SJSA1 (cell line): ENCODE measurements around the gene PRR11. TPM values are rescaled to one million over a fixed set of nuclear protein-coding genes. Genes with fewer than 3 reads are reported as not detected.
A peak's percentile ranks its signal among the peaks of the same experiment; 100 is the strongest.

Source experiments
- DNase-seq, 2 experiments: peaks; one replicate each; pipeline ENCODE4 v3.0.0-alpha.2; 2015 to 2020; ENCODE audit warnings: low spot score in 2 of 2, low read depth in 1 of 2
- H3K27ac ChIP-seq: fragments of 250-450 bp; sonication (Bioruptor Pico); 2 replicates; pipeline ENCODE4 v1.5.1; 2020; ENCODE audit warnings: mild to moderate bottlenecking, moderate library complexity
- H3K27me3 ChIP-seq: fragments of 250-450 bp; sonication (Bioruptor Pico); replicated peaks from 2 replicates; pipeline ENCODE4 v1.5.1; 2020; ENCODE audit warnings: mild to moderate bottlenecking, moderate library complexity
- H3K36me3 ChIP-seq: fragments of 250-450 bp; sonication (Bioruptor Pico); 2 replicates; pipeline ENCODE4 v1.5.1; 2020; ENCODE audit warnings: mild to moderate bottlenecking
- H3K4me1 ChIP-seq: fragments of 250-450 bp; sonication (Bioruptor Pico); replicated peaks from 2 replicates; pipeline ENCODE4 v1.6.1; 2021; ENCODE audit warnings: mild to moderate bottlenecking
- H3K4me3 ChIP-seq: fragments of 250-450 bp; sonication (Bioruptor Pico); 2 replicates; pipeline ENCODE4 v1.5.1; 2020; ENCODE audit warnings: mild to moderate bottlenecking
- H3K9me3 ChIP-seq: fragments of 250-450 bp; sonication (Bioruptor Pico); replicated peaks from 2 replicates; pipeline ENCODE4 v1.5.1; 2020; ENCODE audit warnings: mild to moderate bottlenecking
- total RNA-seq: library from RNA; depleted of rRNA; stranded (reverse); fragments of >200 nt; shearing (Covaris generic); gene quantifications from 2 replicates; pipeline ENCODE4 v1.2.3, GENCODE V29; 2014; rRNA removed

Gene PRR11
- total RNA-seq: 40.6 and 51.2 TPM in 2 replicates

DNA sequence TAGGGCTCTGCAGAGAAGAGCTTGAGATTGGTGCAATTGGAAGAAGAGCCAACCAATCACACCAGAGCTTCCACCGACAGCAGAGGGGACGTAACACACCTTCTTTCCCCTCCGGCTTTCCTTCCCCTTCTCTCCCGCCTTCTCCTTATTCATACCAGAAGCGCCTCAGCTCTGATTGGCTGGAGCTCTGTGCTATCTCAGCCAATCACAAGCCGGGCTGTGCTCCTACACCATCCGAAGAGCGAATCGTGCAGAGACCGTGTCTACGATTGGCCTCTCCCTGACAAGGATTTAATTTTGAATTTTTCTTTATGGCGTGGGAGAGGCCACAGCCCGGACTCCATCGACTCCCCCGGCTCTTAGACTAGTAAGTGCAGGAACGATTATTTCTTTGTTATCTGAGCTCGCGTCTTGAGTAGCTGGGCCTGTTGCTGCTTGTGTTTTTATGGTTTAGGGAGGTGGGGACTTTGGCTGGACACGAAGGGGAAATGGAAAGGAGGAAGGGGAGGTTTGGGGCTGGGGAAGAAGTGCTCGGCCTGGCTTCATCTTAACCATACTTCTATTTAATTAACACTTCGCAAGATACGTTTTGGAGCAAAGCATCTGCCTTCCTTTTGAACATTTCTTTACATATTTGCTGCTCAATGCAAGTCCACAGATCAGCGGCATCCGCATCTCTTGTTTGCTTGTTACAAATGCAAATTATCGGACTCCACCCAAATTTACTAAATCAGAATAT lies at the start of gene PRR11:
Gene PRR11 (plus strand): TSS at position 308 of the 739 bp plus-strand sequence. CDS start 14,007 bp downstream, outside the sequence.
- peaks cover 51% of the 10 kb centered on the region for H3K4me1 ChIP-seq
- H3K4me3 ChIP-seq: peak within 1 kb of the TSS; percentile 63
- peak within 1 kb of the TSS; percentile 98 for H3K27ac ChIP-seq

DNA sequence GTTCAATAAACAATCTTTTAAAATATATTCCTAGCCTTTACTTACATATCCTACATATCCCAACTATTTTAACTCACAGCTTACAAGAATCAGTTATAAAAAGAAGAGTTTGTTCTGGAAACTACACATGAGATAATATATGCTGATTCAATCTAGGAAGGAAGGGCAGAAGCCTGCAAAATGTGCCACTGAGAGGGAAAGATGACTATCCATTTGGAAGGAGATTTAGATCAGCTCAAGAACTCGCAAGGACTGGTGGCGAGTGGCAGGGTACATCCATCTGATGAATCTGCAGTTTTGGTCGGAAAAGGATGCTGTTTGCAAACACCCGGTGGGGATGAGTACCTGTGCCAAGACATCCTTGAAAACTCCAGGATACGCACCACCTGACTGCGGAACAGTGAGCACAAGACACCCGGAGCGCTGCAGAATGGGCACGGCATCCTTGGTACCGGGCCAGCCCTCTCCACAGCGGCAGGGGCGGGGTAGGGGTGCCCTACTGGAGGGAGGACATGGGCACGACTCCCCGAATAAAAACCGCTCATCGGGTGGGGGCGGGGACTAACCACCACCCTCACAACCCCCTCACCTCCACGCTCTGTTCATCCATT lies 49.6 kb upstream of the PRR11 start:
- peaks cover 44% of the 10 kb centered on the region for H3K36me3 ChIP-seq
- H3K27ac ChIP-seq: peak overlapping the region; percentile 73
- H3K4me1 ChIP-seq: peaks cover 6% of the 10 kb centered on the region
- DNase-seq: peak in 1 of 2 experiments; percentile 72
- H3K27me3 ChIP-seq: no peaks in the 10 kb centered on the region
- H3K4me3 ChIP-seq: peak overlapping the region; percentile 78
- no peaks in the 10 kb centered on the region for H3K9me3 ChIP-seq

More for the DNA sequence above, at the start of gene PRR11:
- peaks cover 37% of the 10 kb centered on the region for H3K36me3 ChIP-seq
- DNase-seq: peak; percentile 100
- H3K9me3 ChIP-seq: no peaks in the 10 kb centered on the region
- H3K27me3 ChIP-seq: no peaks in the 10 kb centered on the region

DNA sequence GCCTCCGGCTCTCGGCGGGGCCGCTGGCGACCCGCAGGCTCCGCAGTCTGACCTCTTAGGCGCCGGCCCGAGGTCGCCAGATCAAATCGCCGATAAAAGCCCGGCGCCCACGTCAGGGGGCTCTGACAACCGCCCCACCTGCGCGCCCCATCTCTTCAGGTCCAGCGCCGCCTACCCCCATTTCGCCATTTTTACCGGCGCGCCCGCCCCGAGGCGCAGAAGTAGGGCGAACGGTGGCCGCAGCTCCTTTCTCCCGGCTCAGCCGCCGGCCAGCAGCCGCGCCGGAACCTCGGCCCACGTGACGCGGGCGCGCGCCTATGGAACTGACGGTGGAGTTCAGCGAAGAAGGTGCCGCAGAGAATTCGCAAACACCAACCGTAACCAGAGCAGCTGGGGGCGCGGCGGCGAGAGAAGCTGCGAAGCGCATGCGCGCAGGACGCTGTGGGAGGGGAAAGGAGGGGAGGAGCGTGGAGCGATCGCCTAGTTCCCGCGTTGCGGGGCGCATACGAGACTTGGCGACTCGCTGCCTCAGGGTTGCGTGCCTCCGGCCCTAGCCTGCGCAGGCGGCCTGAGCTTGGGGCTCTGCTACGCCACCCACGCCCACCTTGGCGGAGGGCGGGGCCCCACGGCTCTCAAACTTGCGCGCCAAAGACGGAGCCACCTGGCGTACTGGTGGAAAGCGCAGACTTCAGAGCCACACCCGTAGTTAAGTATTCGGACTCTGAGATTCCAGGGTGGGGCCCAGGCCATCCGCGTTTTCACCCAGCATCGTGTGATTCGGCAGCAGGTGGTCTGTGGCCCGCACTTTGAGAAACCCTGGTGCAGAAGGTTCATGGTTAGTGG lies 48.9 kb upstream of the PRR11 start, which contains the start of gene TRIM37:
Gene TRIM37 (minus strand): TSS at position 418 of the 843 bp plus-strand sequence. CDS start 419 bp downstream, outside the sequence.
- H3K36me3 ChIP-seq: peaks cover 48% of the 10 kb centered on the region
- H3K4me1 ChIP-seq: peaks cover 6% of the 10 kb centered on the region

DNA sequence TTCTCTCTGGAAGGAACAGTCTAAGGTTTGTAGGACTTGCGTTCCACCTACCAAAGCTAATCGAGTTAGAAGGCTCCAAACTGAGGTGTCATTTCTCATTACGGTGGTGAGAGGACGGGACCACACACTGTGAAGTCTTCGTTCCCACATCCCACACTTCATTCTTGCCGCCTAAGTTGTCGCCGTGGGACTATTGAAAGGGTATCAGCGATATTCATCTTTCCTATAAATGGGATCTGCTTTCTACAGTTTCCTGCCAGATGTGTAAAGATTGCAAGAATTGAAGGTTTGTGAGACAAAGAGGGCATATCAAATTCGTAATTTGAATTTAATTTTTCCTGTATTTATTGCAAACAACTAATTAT lies 48.3 kb upstream of the PRR11 start:
- Histone ChIP-seq H3K27ac (peak overlapping the region; percentile 58), H3K27me3 (no peaks in the 10 kb centered on the region), H3K36me3 (peaks cover 49% of the 10 kb centered on the region), H3K4me3 (peak overlapping the region; percentile 78), H3K9me3 (no peaks in the 10 kb centered on the region), H3K4me1 (peaks cover 6% of the 10 kb centered on the region)
- DNase-seq: no peak

More for the DNA sequence above, 48.9 kb upstream of the PRR11 start, which contains the start of gene TRIM37:
- Histone ChIP-seq H3K27me3 (no peaks in the 10 kb centered on the region), H3K27ac (peak within 1 kb of the TSS; percentile 73), H3K9me3 (no peaks in the 10 kb centered on the region), H3K4me3 (peak within 1 kb of the TSS; percentile 78)
- peak; percentile 100 for DNase-seq

DNA sequence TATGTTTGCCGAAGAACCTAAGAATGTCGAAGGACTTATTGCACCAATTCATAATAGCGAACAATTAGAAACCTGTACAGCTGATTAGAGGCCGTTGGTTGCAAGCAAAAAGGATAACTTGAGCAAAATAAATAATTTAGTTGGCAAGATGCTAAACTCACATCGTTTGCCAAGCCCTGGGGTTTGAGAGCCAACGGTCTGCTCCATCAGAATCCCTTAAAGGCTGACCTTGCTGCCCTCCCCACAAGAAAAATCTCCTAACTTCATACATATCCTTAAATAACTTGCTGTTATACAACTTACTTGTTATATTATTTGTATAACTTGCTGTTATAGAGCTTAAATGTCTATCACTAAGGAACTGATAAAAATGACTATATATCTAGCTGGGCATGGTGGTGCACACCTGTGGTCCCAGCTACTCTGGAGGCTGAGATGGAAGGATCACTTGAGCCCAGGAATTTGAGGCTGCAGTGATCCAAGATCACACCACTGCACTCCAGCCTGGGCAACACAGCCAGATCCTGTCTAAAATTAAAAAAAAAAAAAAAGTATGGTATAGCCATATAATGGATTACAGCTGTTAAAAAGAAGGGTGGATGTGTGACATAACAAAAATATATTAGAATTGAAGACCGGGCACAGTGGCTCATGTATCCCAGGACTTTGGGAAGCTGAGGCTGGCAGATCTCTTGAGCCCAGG lies 47.0 kb upstream of the PRR11 start:
- DNase-seq: no peak
- H3K27ac ChIP-seq: no peak overlapping the region
- peaks cover 6% of the 10 kb centered on the region for H3K4me1 ChIP-seq
- H3K36me3 ChIP-seq: peaks cover 51% of the 10 kb centered on the region
- H3K27me3 ChIP-seq: no peaks in the 10 kb centered on the region
- no peak overlapping the region for H3K4me3 ChIP-seq
- no peaks in the 10 kb centered on the region for H3K9me3 ChIP-seq

DNA sequence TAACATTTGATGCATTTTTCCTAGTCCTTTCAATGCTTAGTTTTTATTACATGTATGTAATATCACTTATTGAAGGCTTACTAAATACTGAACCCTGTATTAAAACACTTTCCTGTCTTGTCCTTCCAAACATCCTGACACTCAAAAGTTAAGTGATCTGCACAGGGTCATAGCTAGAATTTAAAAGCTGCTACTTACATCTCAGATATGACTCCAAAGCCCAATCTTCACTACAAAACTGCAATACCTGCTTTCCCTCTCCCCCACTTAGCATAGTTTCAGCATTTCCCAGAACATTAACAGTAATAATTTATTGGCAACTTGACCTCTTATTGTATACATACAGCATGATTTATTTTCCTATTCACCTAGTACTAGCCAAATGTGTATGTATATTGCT lies 44.6 kb upstream of the PRR11 start:
- Histone ChIP-seq H3K27ac (no peak overlapping the region), H3K27me3 (no peaks in the 10 kb centered on the region), H3K9me3 (no peaks in the 10 kb centered on the region), H3K36me3 (peaks cover 60% of the 10 kb centered on the region), H3K4me3 (no peak overlapping the region), H3K4me1 (peaks cover 6% of the 10 kb centered on the region)
- no peak for DNase-seq

DNA sequence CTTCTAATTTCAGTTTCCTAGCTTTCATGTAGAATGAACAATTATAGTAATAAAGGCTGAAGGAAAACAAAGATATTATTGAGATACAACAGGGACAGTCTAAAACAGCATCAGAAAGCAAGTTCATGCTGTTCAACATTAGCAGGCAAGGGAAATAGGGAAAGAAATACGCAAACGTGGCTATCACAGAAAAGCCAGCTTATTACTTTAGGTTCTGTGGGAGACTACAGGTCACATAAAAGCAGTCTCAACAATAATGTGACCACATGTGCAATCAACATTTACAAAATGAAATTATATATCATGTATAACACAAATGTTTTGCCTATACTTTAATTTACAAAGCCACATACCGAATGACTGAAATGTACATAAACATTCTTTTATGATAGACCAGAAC lies 44.0 kb upstream of the PRR11 start:
- H3K27ac ChIP-seq: no peak overlapping the region
- H3K4me3 ChIP-seq: no peak overlapping the region
- H3K9me3 ChIP-seq: no peaks in the 10 kb centered on the region
- peaks cover 59% of the 10 kb centered on the region for H3K36me3 ChIP-seq
- H3K4me1 ChIP-seq: peaks cover 6% of the 10 kb centered on the region
- no peaks in the 10 kb centered on the region for H3K27me3 ChIP-seq
- DNase-seq: no peak

DNA sequence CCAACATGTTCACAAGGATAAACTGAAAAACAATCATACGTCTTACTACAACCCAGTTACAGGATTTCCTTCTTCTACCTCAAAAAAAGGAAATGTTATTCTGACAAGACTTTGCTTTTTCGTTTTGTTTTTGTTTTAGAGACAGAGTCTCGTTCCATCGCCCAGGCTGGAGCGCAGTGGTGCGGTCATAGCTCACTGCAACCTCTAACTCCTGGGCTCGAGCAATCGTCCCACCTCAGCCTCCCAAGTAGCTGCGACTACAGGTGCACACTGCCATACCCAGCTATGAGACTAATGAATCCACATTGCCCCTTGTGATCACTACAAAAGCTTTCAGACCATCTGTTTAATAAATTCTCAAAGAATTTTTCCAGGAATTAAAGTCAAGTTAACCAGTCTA lies 40.1 kb upstream of the PRR11 start:
- H3K4me3 ChIP-seq: no peak overlapping the region
- no peak overlapping the region for H3K27ac ChIP-seq
- H3K4me1 ChIP-seq: no peaks in the 10 kb centered on the region
- H3K36me3 ChIP-seq: peaks cover 83% of the 10 kb centered on the region
- no peaks in the 10 kb centered on the region for H3K27me3 ChIP-seq
- no peaks in the 10 kb centered on the region for H3K9me3 ChIP-seq
- DNase-seq: no peak

DNA sequence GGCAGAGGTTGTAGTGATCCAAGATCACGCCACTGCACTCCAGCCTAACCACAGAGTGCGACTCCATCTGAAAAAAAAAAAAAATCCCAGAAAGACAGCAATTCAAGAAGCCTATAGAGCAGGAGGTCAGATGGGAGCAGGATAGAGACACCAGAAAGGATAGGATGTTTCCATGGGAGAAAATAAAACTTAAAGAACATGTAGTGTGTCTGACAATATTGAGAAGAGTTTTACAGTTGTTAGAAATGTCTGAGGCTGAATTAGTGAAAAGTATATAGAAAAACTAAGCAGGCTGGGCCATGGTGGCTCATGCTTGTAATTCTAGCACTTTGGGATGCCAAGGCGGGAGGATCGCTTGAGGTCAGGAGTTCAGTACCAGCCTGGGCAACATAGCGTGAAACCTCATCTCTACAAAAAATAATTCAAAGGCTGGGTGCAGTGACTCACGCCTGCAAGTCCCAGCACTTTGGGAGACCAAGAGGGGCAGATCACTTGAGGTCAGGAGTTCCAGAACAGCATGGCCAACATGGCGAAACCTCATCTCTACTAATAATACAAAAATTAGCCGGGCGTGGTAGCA lies 33.6 kb upstream of the PRR11 start:
- Histone ChIP-seq H3K27me3 (no peaks in the 10 kb centered on the region), H3K36me3 (peaks cover 87% of the 10 kb centered on the region), H3K4me1 (no peaks in the 10 kb centered on the region), H3K27ac (no peak overlapping the region), H3K4me3 (no peak overlapping the region), H3K9me3 (no peaks in the 10 kb centered on the region)
- DNase-seq: no peak

DNA sequence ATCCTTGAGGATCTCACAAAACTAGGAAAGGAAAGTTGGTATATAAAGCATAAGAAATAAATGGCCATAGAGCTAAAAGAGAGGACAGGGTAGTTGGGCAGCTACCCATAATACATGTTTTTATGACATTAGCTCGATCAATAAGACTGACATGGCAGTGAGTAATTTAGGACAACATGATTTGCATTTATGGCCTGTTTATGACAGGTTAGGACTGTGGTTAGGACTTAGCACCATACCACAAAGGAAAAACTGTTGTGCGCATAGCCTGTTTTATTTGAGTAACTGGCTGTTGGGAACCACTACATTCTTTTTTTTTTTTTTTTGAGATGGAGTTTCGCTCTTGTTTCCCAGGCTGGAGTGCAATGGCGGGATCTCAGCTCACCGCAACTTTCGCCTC lies 30.9 kb upstream of the PRR11 start:
- Histone ChIP-seq H3K4me3 (no peak overlapping the region), H3K27me3 (no peaks in the 10 kb centered on the region), H3K27ac (no peak overlapping the region), H3K36me3 (peaks cover 88% of the 10 kb centered on the region), H3K4me1 (no peaks in the 10 kb centered on the region), H3K9me3 (no peaks in the 10 kb centered on the region)
- no peak for DNase-seq

DNA sequence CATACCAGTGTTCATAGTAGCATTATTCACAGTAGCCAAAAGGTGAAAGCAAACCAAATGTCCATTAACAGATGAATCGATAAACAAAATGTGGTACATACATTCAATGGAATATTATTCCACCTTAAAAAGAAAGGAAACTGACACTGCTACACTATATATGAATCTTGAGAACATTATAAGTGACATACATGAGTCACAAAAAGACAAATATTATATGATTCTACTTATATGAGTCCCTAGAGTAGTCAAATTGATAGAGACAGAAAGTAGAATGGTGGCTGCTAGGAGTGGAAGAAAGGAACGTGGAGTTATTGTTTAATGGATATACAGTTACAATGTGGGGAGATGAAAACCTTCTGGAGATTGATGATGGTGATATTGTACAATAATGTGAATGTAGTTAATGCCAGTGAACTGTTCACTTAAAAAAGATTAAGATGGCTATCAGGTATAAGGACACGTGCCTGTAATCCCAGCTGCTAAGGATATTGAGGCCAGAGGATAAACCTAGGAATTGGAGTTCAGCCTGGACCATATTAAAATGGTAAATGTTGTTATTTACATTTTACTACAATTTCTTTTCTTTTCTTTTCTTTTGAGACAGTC lies 28.6 kb upstream of the PRR11 start:
- Histone ChIP-seq H3K36me3 (peaks cover 89% of the 10 kb centered on the region), H3K27ac (no peak overlapping the region), H3K9me3 (no peaks in the 10 kb centered on the region), H3K27me3 (no peaks in the 10 kb centered on the region), H3K4me3 (no peak overlapping the region), H3K4me1 (no peaks in the 10 kb centered on the region)
- no peak for DNase-seq

DNA sequence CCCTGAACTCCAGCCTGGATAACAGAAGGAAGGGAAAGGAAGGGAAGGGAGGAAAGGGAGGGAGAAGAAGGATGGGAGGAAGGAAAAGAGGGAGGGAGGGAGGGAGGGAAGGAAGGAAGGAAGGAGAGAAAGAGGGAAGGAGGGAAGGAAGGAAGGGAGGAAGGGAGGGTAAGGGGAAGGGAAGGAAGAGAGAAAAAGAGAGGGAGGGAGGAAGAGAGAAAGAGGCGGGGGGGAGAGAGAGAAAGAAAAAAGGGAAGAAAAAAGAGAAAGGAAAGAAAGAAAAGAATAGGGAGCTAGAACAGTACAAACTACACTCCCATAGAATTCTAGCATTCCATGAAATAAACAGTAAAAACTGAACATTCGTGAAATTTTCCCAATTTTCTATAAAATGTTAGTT lies 25.7 kb upstream of the PRR11 start:
- no peak overlapping the region for H3K27ac ChIP-seq
- H3K4me1 ChIP-seq: no peaks in the 10 kb centered on the region
- no peaks in the 10 kb centered on the region for H3K9me3 ChIP-seq
- DNase-seq: no peak
- no peaks in the 10 kb centered on the region for H3K27me3 ChIP-seq
- H3K36me3 ChIP-seq: peaks cover 76% of the 10 kb centered on the region
- H3K4me3 ChIP-seq: no peak overlapping the region

DNA sequence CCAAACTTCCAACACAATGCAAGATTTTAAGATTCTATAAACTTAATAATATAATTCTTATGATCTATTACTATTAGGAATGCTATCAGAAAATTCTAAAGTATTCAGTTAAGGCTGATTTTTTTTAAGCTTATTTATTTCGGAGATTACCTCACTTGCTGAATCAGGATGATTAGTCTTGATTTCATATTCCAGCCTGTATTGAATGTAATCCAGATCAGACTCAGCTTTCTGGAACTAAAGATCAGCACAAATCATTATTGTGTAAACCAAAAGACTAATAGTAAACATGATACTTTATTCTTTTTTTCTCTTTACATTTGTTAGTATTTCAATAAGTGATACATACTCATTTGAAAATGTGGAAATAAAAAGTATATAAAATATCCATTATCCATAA lies 24.4 kb upstream of the PRR11 start:
- no peaks in the 10 kb centered on the region for H3K9me3 ChIP-seq
- H3K4me3 ChIP-seq: no peak overlapping the region
- H3K4me1 ChIP-seq: no peaks in the 10 kb centered on the region
- no peak overlapping the region for H3K27ac ChIP-seq
- no peaks in the 10 kb centered on the region for H3K27me3 ChIP-seq
- H3K36me3 ChIP-seq: peaks cover 66% of the 10 kb centered on the region
- DNase-seq: no peak
